Measurements from ENCODE around the gene FAM221A. TPM values are rescaled to one million over a fixed set of nuclear protein-coding genes. Genes with fewer than 3 reads are reported as not detected.

Gene FAM221A
- total and polyA plus RNA-seq, 2 of the 8 experiments (the other 6 are each of a cell fraction or from before 2014, with no cell fraction given) = 21.5 to 39.0 TPM

- TF ChIP-seq MAFK (IDR thresholded peaks at IDR 0.05; ENCODE audit: low read depth, low read length) = no peak
- TF ChIP-seq ASH2L (IDR thresholded peaks at IDR 0.05; ENCODE audit: low read length) = no peak
- TF ChIP-seq RNF2 (IDR thresholded peaks at IDR 0.05; ENCODE audit: borderline replicate concordance, low read depth, low read length, missing control alignments, poor library complexity, severe bottlenecking) = no peak
- no peak for TF ChIP-seq PHF8 (conservative IDR thresholded peaks at IDR 0.05; ENCODE audit: low read depth, low read length)
- no peak for TF ChIP-seq TAF7 (optimal IDR thresholded peaks at IDR 0.05; ENCODE audit: borderline replicate concordance, low read depth, low read length)
- TF ChIP-seq CHD7 (IDR thresholded peaks at IDR 0.05; ENCODE audit: insufficient replicate concordance, low read length) = no peak
- TF ChIP-seq SIRT6 (IDR thresholded peaks at IDR 0.05; ENCODE audit: low read length) = no peak
Observed at GRCh38 chr7:23746629-23747028, 66.6 kb downstream of the FAM221A start (continued).

All from H1 (cell line).